NK-92 (cell line): ENCODE data around the gene TEP1.
A peak's percentile ranks its signal among the peaks of the same experiment; 100 is the strongest.
"Not testable (repeated sequence)": the region's sequence is repeated elsewhere in the genome, so short reads cannot be mapped to it uniquely, and the experiment has no call there.

ENCODE experiments used
- DNase-seq: peaks from one replicate; lab custom pipeline; 2025; ENCODE audit not compliant: unreplicated experiment; lab: John Stamatoyannopoulos, UW

Gene TEP1

DNA sequence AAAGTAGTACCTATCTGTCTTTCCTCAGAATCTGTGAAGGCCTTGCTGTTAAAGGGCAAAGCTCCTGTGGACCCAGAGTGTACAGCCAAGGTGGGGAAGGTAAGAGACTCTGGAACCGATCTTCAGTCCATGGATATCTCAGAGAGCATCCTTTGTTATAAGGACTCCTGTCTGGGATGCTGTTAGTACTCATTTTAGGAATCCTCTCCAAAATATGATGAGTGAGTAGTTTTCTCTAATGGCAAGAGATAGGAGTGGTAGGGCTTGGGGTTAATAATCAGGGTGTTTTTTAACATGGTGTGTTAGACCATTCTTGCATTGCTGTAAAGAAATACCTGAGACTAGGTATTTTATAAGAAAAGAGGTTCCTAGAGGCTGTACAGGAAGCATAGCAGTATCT is 67.9 kb downstream of the TEP1 start:
- no peak for DNase-seq

- DNase-seq, result no peak
Observed at GRCh38 chr14:20343862-20344220, 69.5 kb downstream of the TEP1 start.

GRCh38 chr14:20343092-20343861 is 70.0 kb downstream of the TEP1 start, which contains the start of gene PARP2:
Gene PARP2 (plus strand): TSS chr14:20343635. CDS start chr14:20343642, 7 bp downstream.
- DNase-seq, result peak; percentile 67

DNA sequence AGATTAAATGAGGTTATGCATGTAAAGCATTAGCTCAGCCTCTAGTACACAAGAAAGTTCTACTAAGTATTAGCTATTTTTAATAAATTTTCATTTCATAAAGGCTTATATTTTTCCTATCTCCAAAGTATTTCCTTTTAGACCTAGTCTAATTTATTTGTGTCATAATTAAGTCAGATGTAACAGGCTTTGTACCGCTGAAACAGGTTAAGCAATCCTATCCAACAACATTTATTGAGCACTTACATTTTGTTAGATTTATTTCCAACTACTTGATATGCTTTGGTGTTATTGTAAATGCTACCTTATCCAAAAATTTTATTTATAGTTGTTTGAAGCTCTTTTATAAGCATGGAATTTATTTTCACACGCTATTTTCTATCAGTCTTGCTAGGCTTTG is 71.7 kb downstream of the TEP1 start:
- DNase-seq, result no peak

DNA sequence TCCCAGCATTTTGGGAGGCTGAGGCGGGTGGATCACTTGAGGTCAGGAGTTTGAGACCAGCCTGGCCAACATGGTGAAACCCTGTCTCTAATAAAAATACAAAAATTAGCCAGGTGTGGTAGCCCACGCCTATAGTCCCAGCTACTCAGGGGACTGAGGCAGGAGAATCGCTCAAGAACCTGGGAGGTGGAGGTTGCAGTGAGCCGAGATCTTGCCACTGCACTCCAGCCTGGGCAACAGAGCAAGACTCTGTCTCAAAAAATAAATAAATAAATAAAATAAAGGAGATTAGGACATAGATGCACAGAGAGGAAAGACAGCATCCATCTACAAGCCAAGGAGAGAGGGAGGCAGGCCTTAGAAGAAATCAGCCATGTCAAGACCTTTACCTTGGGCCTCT is 72.3 kb downstream of the TEP1 start:
- DNase-seq, result not testable (repeated sequence)

- no peak for DNase-seq
Observed at GRCh38 chr14:20334017-20334416, 79.3 kb downstream of the TEP1 start.

DNA sequence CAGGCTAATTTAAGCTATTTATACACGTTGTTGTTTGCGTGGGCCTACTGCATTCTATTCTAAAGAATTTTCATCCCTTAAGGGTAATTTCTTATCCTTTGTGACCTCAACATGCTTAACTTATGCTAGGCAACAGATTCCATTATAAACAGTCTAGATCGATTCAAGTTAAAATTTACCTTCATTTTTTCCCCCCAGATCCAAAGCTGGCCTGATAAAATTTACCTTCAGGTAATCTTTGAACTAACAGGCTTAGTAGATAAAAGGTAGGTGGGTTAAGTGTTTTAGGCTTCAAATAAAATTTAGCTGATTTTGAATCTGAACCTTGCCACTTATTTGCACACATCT is 79.8 kb downstream of the TEP1 start:
- no peak for DNase-seq

- DNase-seq, result no peak
Observed at GRCh38 chr14:20332788-20333493, 80.4 kb downstream of the TEP1 start, which contains the start of gene CCNB1IP1. Gene CCNB1IP1 (minus strand): TSS chr14:20333279. CDS start chr14:20316523, 16,756 bp downstream.

GRCh38 chr14:20332431-20332787 is 80.9 kb downstream of the TEP1 start:
- DNase-seq, result no peak

GRCh38 chr14:20331053-20331613 is 82.2 kb downstream of the TEP1 start:
- DNase-seq, result no peak

DNA sequence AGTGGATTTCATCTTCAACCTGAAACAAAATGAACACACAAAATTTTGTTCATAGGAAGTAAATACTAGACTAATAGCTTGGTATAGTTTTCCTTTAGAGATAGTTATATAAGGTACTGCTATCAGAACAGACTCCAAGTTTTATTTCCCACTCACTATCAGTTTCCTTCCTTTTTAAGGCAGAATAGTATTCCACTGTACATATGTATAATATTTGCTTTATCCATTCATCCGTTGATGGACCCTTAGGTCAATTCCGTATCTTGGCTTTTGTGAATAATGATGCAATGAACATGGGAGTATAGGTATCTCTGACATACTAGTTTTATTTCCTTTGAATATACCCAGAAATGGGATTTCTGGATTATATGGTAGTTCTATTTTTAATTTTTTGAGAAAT is 83.9 kb downstream of the TEP1 start:
- DNase-seq, result no peak

DNA sequence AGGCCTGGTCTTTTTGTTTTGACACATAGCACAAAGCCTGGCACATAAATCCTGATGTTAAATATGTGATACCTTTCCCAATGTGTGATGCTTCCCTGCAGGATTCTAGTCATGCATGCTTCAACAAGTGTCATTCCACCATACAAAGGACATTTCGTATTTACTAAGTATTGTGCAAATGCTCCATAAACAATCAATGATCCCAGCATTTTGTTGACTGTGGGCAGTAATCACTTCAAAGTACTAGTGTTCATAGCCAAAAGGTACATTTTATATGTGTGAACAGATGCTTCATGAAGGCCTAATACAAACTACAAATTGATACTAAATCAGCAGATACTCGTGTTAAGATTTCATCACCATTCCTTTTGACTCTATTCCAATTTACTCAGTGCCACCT is 84.6 kb downstream of the TEP1 start:
- DNase-seq, result no peak

- no peak for DNase-seq
Observed at GRCh38 chr14:20327005-20327869, 86.1 kb downstream of the TEP1 start.

DNA sequence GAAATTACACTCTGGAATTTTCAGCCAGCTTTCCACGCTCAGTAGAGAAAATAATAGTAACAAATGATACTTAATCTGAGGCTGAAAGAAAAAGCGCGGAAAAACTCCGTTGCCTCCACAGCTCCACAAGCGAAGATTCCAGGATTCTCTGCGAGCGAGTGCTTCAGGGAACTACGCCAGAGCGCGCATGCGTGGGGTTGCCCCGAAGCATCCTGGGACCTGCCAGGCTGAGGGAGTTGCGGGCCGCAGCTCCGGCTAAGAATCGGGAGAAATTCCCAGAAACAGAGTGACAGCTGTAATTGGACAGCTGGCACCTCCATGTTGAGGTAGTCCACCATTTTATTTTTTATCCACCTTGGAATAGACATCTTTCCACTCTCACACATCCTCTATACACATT is 95.6 kb downstream of the TEP1 start:
- DNase-seq, result no peak
